DND-41 (cell line): ENCODE measurements around the gene CPNE9.

ENCODE experiments used
- ATAC-seq: fragments of 200-7000 bp; cut with Tn5 transposase; 3 replicates; pipeline ENCODE4 v1.9.1; 2021; ENCODE audit warnings: low read depth; ENCODE audit not compliant: insufficient read depth
- DNase-seq: peaks from one replicate; pipeline ENCODE4 v3.0.0-alpha.2; 2020
- H2AFZ ChIP-seq: 2 replicates; pipeline ENCODE4 v1.6.0; 2012; ENCODE audit warnings: low read depth, low read length
- H3K27ac ChIP-seq: 2 replicates; pipeline ENCODE4 v1.5.1; 2012; ENCODE audit warnings: low read length, inconsistent platforms
- H3K27me3 ChIP-seq: fragments of 200-600 bp; sonication (generic); 2 replicates; pipeline ENCODE4 v1.6.0; 2012; ENCODE audit warnings: low read length, mild to moderate bottlenecking, inconsistent platforms; ENCODE audit not compliant: insufficient read depth, poor library complexity
- H3K36me3 ChIP-seq: 2 replicates; pipeline ENCODE4 v1.5.1; 2012; ENCODE audit warnings: low read length, inconsistent platforms; ENCODE audit not compliant: insufficient read depth
- H3K4me1 ChIP-seq: 2 replicates; pipeline ENCODE4 v1.5.1; 2012; ENCODE audit warnings: mild to moderate bottlenecking, low read length; ENCODE audit not compliant: insufficient read depth
- H3K4me2 ChIP-seq: 2 replicates; pipeline ENCODE4 v1.6.0; 2012; ENCODE audit warnings: mild to moderate bottlenecking, moderate library complexity, low read length, inconsistent platforms; ENCODE audit not compliant: insufficient read depth
- H3K4me3 ChIP-seq, 2 experiments: fragments of 200-600 bp in 1 of 2; shearing (Covaris generic) in 1 of 2; 2 replicates each; pipeline ENCODE4 v1.5.1; 2012 to 2016; ENCODE audit warnings: inconsistent platforms in 2 of 2, low read length in 2 of 2, mild to moderate bottlenecking in 2 of 2, low read depth in 1 of 2, moderate library complexity in 1 of 2
- H3K79me2 ChIP-seq: 2 replicates; pipeline ENCODE4 v1.6.0; 2012; ENCODE audit warnings: low read length, inconsistent platforms; ENCODE audit not compliant: insufficient read depth
- H3K9ac ChIP-seq: 2 replicates; pipeline ENCODE4 v1.6.0; 2012; ENCODE audit warnings: low read depth, mild to moderate bottlenecking, inconsistent platforms, low read length, moderate library complexity
- H3K9me3 ChIP-seq: 2 replicates; pipeline ENCODE4 v1.5.1; 2012; ENCODE audit warnings: low read length, moderate library complexity, mild to moderate bottlenecking, inconsistent platforms; ENCODE audit not compliant: insufficient read depth, severe bottlenecking
- H4K20me1 ChIP-seq: 2 replicates; pipeline ENCODE4 v1.6.0; 2012; ENCODE audit warnings: low read length; ENCODE audit not compliant: insufficient read depth
- EZH2 ChIP-seq: IDR thresholded peaks from 3 replicates; pipeline ENCODE4 v1.6.1; 2012; ENCODE audit warnings: borderline replicate concordance, low read depth, mild to moderate bottlenecking, moderate library complexity, low read length, inconsistent platforms; ENCODE audit not compliant: severe bottlenecking
- TF ChIP-seq, protein P1 (sequence below): IDR thresholded peaks from 2 replicates; pipeline ENCODE4 v1.5.1; 2012; ENCODE audit warnings: borderline replicate concordance, low read length, moderate library complexity, mild to moderate bottlenecking; ENCODE audit not compliant: poor library complexity, severe bottlenecking; ENCODE audit errors: extremely low read depth

CPNE9 gene

DNA sequence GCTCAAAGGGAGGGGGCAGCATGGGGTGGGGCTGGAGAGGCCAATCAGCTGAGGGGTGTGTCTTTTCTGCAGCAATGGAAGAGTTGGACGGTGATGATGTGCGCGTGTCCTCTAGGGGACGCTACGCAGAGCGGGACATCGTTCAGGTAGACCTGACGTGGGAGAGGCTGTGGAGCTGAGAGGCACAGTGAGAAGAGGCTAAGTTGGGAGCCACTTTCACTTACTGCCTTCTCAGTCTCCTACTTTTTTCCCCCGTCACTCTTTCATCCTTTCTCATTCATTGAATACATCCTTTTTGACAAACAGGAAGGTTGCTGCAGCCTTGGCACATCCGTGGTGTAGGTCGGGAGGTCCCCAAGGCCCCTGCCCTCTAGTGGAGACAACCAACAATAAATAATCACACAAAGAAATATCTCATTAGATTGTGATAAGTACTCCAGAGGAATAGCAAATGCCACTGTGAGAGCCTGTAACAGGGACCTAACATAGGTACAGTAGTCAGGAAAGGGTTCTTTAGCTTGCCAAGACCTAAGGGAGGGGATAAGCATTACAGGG lies 23.5 kb downstream of the CPNE9 start:
- no peak overlapping the region for H3K4me2 ChIP-seq
- no peaks in the 10 kb centered on the region for H3K27me3 ChIP-seq
- ATAC-seq (no peak), DNase-seq (peak; percentile 45)
- TF ChIP-seq EZH2: no peak
- TF ChIP-seq, protein P1, sequence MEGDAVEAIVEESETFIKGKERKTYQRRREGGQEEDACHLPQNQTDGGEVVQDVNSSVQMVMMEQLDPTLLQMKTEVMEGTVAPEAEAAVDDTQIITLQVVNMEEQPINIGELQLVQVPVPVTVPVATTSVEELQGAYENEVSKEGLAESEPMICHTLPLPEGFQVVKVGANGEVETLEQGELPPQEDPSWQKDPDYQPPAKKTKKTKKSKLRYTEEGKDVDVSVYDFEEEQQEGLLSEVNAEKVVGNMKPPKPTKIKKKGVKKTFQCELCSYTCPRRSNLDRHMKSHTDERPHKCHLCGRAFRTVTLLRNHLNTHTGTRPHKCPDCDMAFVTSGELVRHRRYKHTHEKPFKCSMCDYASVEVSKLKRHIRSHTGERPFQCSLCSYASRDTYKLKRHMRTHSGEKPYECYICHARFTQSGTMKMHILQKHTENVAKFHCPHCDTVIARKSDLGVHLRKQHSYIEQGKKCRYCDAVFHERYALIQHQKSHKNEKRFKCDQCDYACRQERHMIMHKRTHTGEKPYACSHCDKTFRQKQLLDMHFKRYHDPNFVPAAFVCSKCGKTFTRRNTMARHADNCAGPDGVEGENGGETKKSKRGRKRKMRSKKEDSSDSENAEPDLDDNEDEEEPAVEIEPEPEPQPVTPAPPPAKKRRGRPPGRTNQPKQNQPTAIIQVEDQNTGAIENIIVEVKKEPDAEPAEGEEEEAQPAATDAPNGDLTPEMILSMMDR: peak; percentile 48
- H3K4me1 ChIP-seq: peaks cover 10% of the 10 kb centered on the region
- no peak overlapping the region for H3K9ac ChIP-seq
- no peaks in the 10 kb centered on the region; the same call in 1 of the 2 replicates for H3K36me3 ChIP-seq
- no peaks in the 10 kb centered on the region for H3K9me3 ChIP-seq
- H3K4me3 ChIP-seq: no peak overlapping the region
- H3K79me2 ChIP-seq: peaks cover 6% of the 10 kb centered on the region
- 0 out of 2 replicates have a peak overlapping the region, but pooled peaks have one; percentile 2 for H2AFZ ChIP-seq
- no peaks in the 10 kb centered on the region for H4K20me1 ChIP-seq
- H3K27ac ChIP-seq: no peak overlapping the region

DNA sequence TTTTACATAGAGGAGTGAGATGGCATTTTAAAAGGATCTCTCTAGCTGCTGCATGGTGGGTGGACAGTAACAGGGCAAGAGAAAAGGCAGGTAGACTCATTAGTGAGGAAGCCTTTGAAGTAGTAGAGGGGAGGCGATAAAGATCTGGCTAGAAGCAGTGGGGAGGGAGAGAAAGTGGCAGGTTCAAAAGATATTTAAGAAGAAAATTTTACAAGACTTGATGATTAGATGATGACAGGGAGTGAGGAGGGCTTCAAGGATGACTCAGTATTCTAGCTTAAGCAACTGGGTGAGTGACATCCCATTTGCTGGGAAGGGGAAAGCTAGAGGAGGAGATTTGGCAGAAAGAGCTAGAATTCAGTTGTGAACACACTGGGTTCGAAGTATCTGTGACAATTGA lies 24.1 kb downstream of the CPNE9 start:
- TF ChIP-seq, protein P1: no peak
- TF ChIP-seq EZH2: no peak
- no peak for ATAC-seq
- peaks cover 12% of the 10 kb centered on the region for H3K79me2 ChIP-seq
- H3K36me3 ChIP-seq: peaks cover under 1% of the 10 kb centered on the region; the same call in 1 of the 2 replicates
- no peak overlapping the region for H3K9ac ChIP-seq
- H3K27me3 ChIP-seq: no peaks in the 10 kb centered on the region
- no peak overlapping the region for H3K27ac ChIP-seq
- no peak overlapping the region for H3K4me3 ChIP-seq
- peaks cover 14% of the 10 kb centered on the region for H3K4me1 ChIP-seq
- H2AFZ ChIP-seq: no peak overlapping the region
- no peak for DNase-seq
- H3K9me3 ChIP-seq: no peaks in the 10 kb centered on the region
- H3K4me2 ChIP-seq: no peak overlapping the region
- peaks cover 5% of the 10 kb centered on the region for H4K20me1 ChIP-seq

- DNase-seq: no peak
- Histone ChIP-seq H3K9me3 (no peaks in the 10 kb centered on the region), H2AFZ (no peak overlapping the region), H3K9ac (no peak overlapping the region), H3K4me2 (no peak overlapping the region), H3K27me3 (no peaks in the 10 kb centered on the region), H3K4me3 (no peak overlapping the region), H4K20me1 (peaks cover 22% of the 10 kb centered on the region), H3K79me2 (peaks cover 29% of the 10 kb centered on the region), H3K4me1 (peaks cover 30% of the 10 kb centered on the region), H3K27ac (no peak overlapping the region), H3K36me3 (peaks cover 16% of the 10 kb centered on the region)
- TF ChIP-seq EZH2: no peak
- TF ChIP-seq, protein P1: no peak
- ATAC-seq: no peak
Measured at GRCh38 chr3:9729419-9729818, 25.8 kb downstream of the CPNE9 start.
